Uterus (tissue), 4 donors: ENCODE measurements around the gene SENP6. TPM values are rescaled to one million over a fixed set of nuclear protein-coding genes. Genes with fewer than 3 reads are reported as not detected.
A peak's percentile ranks its signal among the peaks of the same experiment; 100 is the strongest.

ENCODE experiments used
- DNase-seq, 2 donors: peaks; one replicate each; pipeline ENCODE4 v3.0.0-alpha.2; 2019 to 2020
- H3K27ac ChIP-seq, 2 donors: fragments of 200-600 bp; sonication (generic); 1 replicate in 1 of 2; 2 replicates in 1 of 2; pipeline ENCODE4 v1.5.1; 2016 to 2018
- H3K27me3 ChIP-seq, 2 donors: fragments of 200-600 bp; sonication (generic); one replicate each; pipeline ENCODE4 v1.5.1; 2018 to 2019; ENCODE audit warnings: control low read depth in 1 of 2
- H3K36me3 ChIP-seq, 2 donors: fragments of 200-600 bp; sonication (generic); one replicate each; pipeline ENCODE4 v1.5.1; 2019; ENCODE audit warnings: control low read depth in 1 of 2
- H3K4me1 ChIP-seq, 2 donors: fragments of 200-600 bp; sonication (generic); one replicate each; pipeline ENCODE4 v1.5.1; 2018 to 2019; ENCODE audit warnings: control low read depth in 1 of 2
- H3K4me3 ChIP-seq, 2 donors: fragments of 200-600 bp; sonication (generic); 1 replicate in 1 of 2; 2 replicates in 1 of 2; pipeline ENCODE4 v1.5.1; 2018 to 2019; ENCODE audit warnings: mild to moderate bottlenecking in 1 of 2
- H3K9me3 ChIP-seq, 2 donors: fragments of 200-600 bp; sonication (generic); one replicate each; pipeline ENCODE4 v1.5.1; 2019; ENCODE audit warnings: control low read depth in 1 of 2
- POLR2A ChIP-seq, 2 donors: fragments of 450-650 bp; IDR thresholded peaks; one replicate each; pipeline ENCODE4 v1.6.1; 2016; ENCODE audit warnings: antibody characterized with exemption in 2 of 2, mild to moderate bottlenecking in 1 of 2, moderate library complexity in 1 of 2
- intact Hi-C: fragments of 100-400 bp; cut with DNase I; formaldehyde crosslinking; loops from one replicate; pipeline ENCODE4 v1.15.1; 2023; ENCODE audit warnings: low total_unique reads
- total RNA-seq, 4 donors: library from RNA; depleted of rRNA in 3 of 4; stranded (reverse); fragments of >200 nt in 3 of 4; gene quantifications; one replicate each; pipeline versions ENCODE4 v1.1.0 to v1.2.4, GENCODE V29; 2014 to 2023
- TF ChIP-seq, protein P1 (sequence below), 4 experiments: fragments of 200-600 bp in 2 of 4; fragments of 450-650 bp in 2 of 4; sonication (generic) in 2 of 4; IDR thresholded peaks; one replicate each; pipeline ENCODE4 v1.5.1; 2016 to 2019; ENCODE audit warnings: antibody characterized with exemption in 4 of 4, mild to moderate bottlenecking in 2 of 4, moderate library complexity in 1 of 4
- donor health status: DM: yes; HTN: yes; CAD: no.

The SENP6 gene
- total RNA-seq, 4 donors from 2014 or later, result 70.4 to 258 (median 205) TPM

DNA sequence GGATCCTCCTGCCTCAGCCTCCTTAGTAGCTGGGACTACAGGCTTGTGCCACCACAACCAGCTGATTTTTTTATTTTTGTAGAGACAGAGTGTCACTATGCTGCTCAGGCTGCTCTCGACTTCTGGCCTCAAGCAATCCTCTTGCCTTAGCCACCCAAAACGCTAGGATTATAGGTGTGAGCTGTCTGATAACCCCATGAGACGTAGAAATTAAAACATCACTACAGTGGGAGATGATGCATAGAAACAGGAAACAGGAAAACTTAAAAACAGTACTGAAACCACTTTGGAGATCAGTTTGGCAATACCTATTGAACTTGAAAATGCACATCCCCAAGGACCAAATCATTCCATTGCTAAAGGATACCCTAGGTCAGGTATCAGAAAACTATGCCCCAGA, 10.8 kb downstream of the SENP6 start:
- H3K4me1 ChIP-seq, result peaks cover 0 to 6% of the 10 kb centered on the region in 2 donors
- no peak overlapping the region for H3K4me3 ChIP-seq
- no peaks in the 10 kb centered on the region for H3K27me3 ChIP-seq
- no peak for TF ChIP-seq POLR2A (IDR thresholded peaks at IDR 0.05)
- TF ChIP-seq, protein P1, sequence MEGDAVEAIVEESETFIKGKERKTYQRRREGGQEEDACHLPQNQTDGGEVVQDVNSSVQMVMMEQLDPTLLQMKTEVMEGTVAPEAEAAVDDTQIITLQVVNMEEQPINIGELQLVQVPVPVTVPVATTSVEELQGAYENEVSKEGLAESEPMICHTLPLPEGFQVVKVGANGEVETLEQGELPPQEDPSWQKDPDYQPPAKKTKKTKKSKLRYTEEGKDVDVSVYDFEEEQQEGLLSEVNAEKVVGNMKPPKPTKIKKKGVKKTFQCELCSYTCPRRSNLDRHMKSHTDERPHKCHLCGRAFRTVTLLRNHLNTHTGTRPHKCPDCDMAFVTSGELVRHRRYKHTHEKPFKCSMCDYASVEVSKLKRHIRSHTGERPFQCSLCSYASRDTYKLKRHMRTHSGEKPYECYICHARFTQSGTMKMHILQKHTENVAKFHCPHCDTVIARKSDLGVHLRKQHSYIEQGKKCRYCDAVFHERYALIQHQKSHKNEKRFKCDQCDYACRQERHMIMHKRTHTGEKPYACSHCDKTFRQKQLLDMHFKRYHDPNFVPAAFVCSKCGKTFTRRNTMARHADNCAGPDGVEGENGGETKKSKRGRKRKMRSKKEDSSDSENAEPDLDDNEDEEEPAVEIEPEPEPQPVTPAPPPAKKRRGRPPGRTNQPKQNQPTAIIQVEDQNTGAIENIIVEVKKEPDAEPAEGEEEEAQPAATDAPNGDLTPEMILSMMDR (IDR thresholded peaks at IDR 0.05), result no peak
- no peak for DNase-seq
- no peaks in the 10 kb centered on the region for H3K36me3 ChIP-seq
- intact Hi-C loops, result no loop called here
- H3K9me3 ChIP-seq, result no peaks in the 10 kb centered on the region
- H3K27ac ChIP-seq, result peak overlapping the region; percentile 48 to 54

DNA sequence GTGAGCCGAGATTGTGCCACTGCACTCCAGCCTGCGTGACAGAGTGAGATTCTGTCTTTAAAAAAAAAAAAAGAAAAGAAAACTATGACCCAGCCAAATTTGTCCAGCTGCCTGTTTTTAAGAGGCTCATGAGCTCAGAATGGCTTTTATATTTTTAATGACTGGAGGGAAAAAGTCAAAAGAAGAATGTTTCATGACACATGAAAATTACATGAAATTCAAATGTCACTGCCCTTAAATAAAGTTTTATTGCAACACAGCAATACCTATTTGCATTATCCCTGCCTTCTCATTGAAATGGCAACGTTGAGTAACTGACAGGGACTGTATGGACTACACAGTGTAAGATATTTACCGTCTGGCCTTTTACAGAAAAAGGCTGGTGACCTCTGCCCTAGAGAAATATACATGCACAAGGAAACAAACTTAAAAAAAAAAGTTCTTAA, 11.4 kb downstream of the SENP6 start:
- peak overlapping the region; percentile 48 to 54 for H3K27ac ChIP-seq
- no peak overlapping the region for H3K4me3 ChIP-seq
- intact Hi-C loops, result no loop called here
- H3K36me3 ChIP-seq, result no peaks in the 10 kb centered on the region
- TF ChIP-seq POLR2A (IDR thresholded peaks at IDR 0.05), result no peak
- TF ChIP-seq, protein P1 (IDR thresholded peaks at IDR 0.05), result no peak
- no peak for DNase-seq
- H3K4me1 ChIP-seq, result peaks cover 0 to 6% of the 10 kb centered on the region in 2 donors
- H3K27me3 ChIP-seq, result no peaks in the 10 kb centered on the region
- H3K9me3 ChIP-seq, result no peaks in the 10 kb centered on the region

DNA sequence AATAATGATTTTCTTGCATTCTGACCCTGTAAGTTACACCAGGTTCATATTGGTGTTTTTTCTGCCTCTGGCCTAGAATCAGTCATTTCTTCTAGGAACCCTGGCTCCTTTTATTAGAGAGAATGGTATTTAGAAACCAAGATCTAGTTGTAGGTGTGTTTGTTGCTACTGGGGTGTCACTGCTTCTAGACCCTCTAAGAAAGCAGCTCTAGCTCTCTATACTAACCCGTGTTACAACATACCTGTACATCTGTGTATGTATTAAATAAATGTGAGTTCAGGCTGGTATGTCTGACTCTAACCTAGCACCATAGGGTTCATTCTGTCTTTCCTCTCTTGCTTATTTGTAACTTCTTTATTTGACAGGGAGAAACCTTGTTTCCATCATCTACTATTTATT, 16.8 kb downstream of the SENP6 start:
- Histone ChIP-seq H3K27me3 (no peaks in the 10 kb centered on the region), H3K9me3 (no peaks in the 10 kb centered on the region), H3K36me3 (no peaks in the 10 kb centered on the region), H3K4me1 (no peaks in the 10 kb centered on the region), H3K27ac (no peak overlapping the region), H3K4me3 (no peak overlapping the region)
- TF ChIP-seq, protein P1 (IDR thresholded peaks at IDR 0.05), result no peak
- no peak for TF ChIP-seq POLR2A (IDR thresholded peaks at IDR 0.05)
- intact Hi-C loops, result no loop called here
- DNase-seq, result no peak

DNA sequence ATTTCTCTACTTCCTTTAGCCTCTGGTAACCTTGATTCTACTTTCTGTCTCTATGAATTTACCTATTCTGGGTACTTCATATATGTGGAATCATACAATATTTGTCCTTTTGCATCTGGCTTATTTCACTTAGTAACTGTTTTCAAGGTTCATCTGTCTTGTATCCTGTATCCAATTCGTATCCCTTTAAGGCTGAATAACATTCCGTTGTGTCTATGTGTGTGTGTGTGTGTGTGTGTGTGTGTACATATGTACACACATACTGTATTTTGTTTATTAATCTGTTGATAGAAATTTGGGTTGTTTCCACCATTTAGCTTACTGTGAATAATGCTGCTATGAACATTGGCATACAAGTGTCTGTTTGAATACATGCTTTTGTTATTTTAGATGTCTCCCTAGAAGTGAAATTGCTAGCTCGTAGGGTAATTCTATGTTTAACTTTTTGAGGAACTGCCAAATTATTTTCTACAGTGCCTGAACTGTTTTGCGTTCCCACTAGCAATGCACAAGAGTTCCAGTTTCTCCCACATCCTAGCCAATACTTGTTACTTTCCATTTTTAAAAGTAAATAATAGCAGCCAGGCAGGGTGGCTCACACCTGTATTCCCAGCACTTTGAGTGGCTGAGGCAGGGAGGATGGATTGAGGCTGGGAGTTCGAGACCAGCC, 17.7 kb downstream of the SENP6 start:
- Histone ChIP-seq H3K27me3 (no peaks in the 10 kb centered on the region), H3K9me3 (no peaks in the 10 kb centered on the region), H3K36me3 (no peaks in the 10 kb centered on the region), H3K4me3 (no peak overlapping the region), H3K4me1 (no peaks in the 10 kb centered on the region), H3K27ac (peak overlapping the region in 1 of 2 donors; percentile 42)
- no peak for DNase-seq
- TF ChIP-seq POLR2A (IDR thresholded peaks at IDR 0.05), result no peak
- TF ChIP-seq, protein P1 (IDR thresholded peaks at IDR 0.05), result no peak
- intact Hi-C loops, result no loop called here

DNA sequence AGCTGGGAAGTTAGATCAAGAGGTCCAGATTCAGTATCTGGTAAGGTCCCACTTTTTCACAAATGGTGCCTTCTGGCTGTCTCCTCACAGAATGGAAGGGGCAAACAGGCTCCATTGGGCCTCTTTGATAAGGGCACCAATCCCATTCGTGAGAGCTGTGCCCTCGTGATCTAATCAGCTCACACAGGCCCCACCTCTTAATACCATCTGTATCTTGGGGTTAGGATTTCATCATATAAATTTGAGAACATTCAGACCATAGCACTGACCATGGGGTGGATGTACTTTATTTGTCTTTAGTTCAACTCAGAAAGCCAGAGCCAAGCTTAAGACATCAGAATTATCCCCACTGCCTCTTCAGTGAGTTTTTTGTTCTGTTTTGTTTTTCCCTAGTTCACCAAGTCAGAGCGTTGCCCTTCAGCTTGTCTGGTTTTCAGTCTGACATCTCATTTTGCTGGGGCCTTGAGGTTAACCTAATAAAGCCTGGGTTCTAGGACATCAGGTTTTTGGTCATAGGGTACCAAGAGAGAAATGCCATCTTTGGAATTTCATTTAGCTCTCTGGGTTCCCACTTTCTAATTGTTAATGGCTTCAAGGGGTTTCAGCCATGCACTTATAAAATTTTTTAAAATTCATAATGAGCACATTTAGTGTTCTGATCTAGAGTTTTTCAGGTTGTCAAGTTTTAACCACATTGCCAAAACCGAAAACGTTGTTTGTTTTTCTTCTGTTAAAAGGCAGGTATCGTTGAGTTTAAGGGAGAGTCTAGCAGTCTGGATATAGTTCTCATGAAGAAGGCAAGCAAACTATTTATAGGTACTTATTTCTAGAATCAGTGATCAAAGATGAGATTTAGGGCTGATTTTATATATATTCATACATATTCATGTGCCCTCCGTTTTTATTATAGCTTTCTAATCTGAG, 19.0 kb downstream of the SENP6 start:
- Histone ChIP-seq H3K9me3 (no peaks in the 10 kb centered on the region), H3K4me1 (no peaks in the 10 kb centered on the region), H3K27me3 (no peaks in the 10 kb centered on the region), H3K27ac (peak overlapping the region in 1 of 2 donors; percentile 42), H3K36me3 (no peaks in the 10 kb centered on the region), H3K4me3 (no peak overlapping the region)
- TF ChIP-seq, protein P1 (IDR thresholded peaks at IDR 0.05), result no peak
- TF ChIP-seq POLR2A (IDR thresholded peaks at IDR 0.05), result no peak
- intact Hi-C loops, result no loop called here
- DNase-seq, result no peak
